WI38 (cell line): ENCODE data around the gene NUP205.
"Not testable (repeated sequence)": the region's sequence is repeated elsewhere in the genome, so short reads cannot be mapped to it uniquely, and the experiment has no call there.

Source experiments
- H3K4me3 ChIP-seq: 2 replicates; pipeline ENCODE4 v1.5.1; 2011; ENCODE audit warnings: low read depth, mild to moderate bottlenecking, control low read depth, low read length
- TF ChIP-seq, protein P1 (sequence below): IDR thresholded peaks from 2 replicates; pipeline ENCODE4 v1.5.1; 2012; ENCODE audit warnings: low read depth, mild to moderate bottlenecking, control low read depth, low read length

NUP205 gene

GRCh38 chr7:135666156-135666555 lies 108.4 kb downstream of the NUP205 start:
- TF ChIP-seq, protein P1, sequence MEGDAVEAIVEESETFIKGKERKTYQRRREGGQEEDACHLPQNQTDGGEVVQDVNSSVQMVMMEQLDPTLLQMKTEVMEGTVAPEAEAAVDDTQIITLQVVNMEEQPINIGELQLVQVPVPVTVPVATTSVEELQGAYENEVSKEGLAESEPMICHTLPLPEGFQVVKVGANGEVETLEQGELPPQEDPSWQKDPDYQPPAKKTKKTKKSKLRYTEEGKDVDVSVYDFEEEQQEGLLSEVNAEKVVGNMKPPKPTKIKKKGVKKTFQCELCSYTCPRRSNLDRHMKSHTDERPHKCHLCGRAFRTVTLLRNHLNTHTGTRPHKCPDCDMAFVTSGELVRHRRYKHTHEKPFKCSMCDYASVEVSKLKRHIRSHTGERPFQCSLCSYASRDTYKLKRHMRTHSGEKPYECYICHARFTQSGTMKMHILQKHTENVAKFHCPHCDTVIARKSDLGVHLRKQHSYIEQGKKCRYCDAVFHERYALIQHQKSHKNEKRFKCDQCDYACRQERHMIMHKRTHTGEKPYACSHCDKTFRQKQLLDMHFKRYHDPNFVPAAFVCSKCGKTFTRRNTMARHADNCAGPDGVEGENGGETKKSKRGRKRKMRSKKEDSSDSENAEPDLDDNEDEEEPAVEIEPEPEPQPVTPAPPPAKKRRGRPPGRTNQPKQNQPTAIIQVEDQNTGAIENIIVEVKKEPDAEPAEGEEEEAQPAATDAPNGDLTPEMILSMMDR: no peak

DNA sequence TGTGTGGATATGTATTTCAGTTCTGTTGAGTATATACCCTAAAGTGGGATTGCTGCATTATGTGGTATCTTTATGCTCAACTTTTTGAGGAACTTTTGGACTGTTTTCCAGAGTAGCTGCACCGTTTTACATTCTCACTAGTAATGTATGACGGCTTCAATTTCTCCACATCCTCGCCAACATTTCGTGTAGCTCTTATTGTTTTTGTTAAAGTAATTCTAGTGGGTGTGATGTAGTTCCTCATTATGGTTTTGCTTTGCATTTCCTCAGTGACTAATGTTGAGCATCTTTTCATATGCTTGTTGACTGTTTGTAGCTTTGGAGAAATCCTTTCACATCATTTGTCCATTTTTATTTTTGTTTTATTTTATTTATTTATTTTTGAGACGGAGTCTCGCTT lies 109.1 kb downstream of the NUP205 start:
- no peak overlapping the region for H3K4me3 ChIP-seq
- TF ChIP-seq, protein P1: no peak

More at GRCh38 chr7:135666156-135666555, 108.4 kb downstream of the NUP205 start:
- H3K4me3 ChIP-seq: no peak overlapping the region

- H3K4me3 ChIP-seq: not testable (repeated sequence)
These were observed 109.9 kb downstream of the NUP205 start for GRCh38 chr7:135667626-135668025.

DNA sequence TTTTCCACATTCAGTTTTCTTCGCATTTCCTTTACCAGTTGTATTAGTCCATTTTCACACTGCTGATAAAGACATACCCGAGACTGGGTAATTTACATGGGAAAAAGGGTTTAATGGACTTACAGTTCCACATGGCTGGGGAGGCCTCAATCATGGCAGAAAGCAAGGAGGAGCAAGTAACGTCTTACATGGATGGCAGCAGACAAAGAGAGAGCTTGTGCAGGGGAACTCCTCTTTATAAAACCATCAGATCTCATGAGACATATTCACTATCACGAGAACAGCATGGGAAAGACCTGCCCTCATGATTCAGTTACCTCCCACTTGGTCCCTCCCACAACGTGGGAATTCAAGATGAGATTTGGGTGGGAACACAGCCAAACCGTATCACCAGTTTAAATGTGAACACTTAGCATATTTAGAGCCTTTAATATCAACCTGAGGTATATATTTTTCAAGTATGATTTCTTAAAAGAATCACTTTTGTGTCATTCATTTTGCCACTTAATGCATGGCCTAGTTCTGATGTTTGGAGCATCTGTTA lies 111.2 kb downstream of the NUP205 start:
- H3K4me3 ChIP-seq: not testable (repeated sequence)

DNA sequence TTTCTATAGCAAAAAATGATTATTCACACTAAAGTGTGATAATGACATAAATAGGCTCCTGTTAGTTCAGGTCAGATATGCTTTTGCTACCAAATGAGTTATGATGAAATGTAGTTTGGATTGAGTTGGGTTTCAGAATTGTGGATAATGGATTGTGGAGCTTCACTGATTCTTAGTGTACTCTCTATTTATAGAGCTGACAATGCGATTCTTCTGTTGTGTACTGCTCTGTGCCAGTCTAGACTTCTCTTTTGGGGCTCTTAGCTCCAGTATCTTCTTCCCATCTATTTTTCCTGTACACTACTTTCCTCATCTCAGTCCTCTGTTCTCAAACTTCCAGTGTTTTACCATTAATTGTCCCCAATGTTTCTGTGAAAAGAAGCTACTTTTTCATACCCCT lies 112.1 kb downstream of the NUP205 start:
- no peak overlapping the region for H3K4me3 ChIP-seq
- TF ChIP-seq, protein P1: no peak

- H3K4me3 ChIP-seq: no peak overlapping the region
- TF ChIP-seq, protein P1: no peak
These were observed 112.5 kb downstream of the NUP205 start for GRCh38 chr7:135670179-135670578.

GRCh38 chr7:135672560-135673359 lies 115.0 kb downstream of the NUP205 start:
- no peak overlapping the region for H3K4me3 ChIP-seq
- TF ChIP-seq, protein P1: peak; percentile 76

DNA sequence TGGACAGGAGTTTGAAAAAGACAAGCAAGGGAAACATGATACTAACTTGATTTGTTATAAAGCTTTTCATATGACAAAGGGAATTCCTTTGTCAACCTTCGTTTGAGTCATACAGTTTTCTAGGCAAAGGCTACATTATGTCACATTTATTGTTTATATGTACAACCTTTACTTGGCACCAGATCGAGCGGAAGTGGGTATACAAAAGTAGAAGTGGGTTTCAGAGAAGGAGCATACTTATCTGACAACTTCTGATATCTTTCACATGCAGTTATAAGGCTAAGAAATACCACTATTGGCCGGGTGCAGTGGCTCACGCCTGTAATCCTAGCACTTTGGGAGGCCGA lies 115.6 kb downstream of the NUP205 start:
- H3K4me3 ChIP-seq: no peak overlapping the region
- TF ChIP-seq, protein P1: no peak
